ENCODE measurements around the gene CHTF18.

DNA sequence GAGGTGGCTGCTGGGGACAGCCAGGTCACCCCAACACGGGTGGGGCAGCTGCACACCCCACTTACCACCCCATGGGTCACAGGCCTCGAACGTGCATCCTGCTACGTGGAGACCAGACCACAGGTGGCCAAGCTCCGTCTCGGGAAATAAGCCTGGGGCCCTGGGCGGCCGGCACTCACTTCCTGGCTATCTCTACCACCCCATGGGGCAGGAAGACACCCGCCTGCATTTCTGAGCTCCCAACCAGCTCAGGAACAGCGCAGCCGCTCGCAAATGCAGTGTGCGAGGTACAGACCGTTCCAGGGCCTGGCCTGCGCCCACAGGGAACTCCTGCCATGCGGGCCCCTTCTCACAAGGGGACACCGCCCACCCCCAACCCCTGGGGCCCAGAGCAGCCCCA is 17.1 kb downstream of the CHTF18 start:
- TF ChIP-seq CTCF (IDR thresholded peaks at IDR 0.05) (no peak), POLR2A (IDR thresholded peaks at IDR 0.05) (no peak)
